ENCODE data around the gene PLEKHA5. TPM values are rescaled to one million over a fixed set of nuclear protein-coding genes. Genes with fewer than 3 reads are reported as not detected.
"Not testable (repeated sequence)": the region's sequence is repeated elsewhere in the genome, so short reads cannot be mapped to it uniquely, and the experiment has no call there.

The PLEKHA5 gene
- total and polyA plus RNA-seq, 3 experiments from 2014 or later = 5.5 to 8.6 (median 5.7) TPM

DNA sequence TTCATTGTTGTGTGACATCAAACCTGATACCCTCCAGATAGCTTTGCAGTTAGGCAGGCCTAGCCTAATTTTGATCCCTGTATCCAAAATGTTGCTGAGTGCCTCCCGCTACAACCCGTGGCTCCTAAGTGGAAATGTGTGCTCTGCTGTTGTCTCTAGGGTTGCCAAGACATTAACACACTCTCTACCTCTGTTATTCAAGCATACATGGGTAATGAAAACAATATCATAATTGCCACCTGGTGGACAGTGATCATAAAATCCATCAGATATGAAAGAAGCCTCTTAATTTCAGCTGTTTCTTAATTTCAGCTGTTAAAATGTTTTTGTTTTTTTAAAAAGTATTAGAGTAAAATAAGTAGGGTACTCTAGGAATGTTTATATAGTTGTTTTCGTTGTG, 93.5 kb downstream of the PLEKHA5 start:
- Mint-ChIP-seq H3K9me3 (no peaks in the 10 kb centered on the region), H3K27me3 (no peaks in the 10 kb centered on the region), H3K4me1 (peaks cover 0 to 10% (median 0%) of the 10 kb centered on the region in 3 donors), H3K36me3 (no peaks in the 10 kb centered on the region), H3K27ac (no peak overlapping the region), H3K4me3 (no peak overlapping the region)
- Histone ChIP-seq H3K9me3 (ENCODE audit: low read length) (no peaks in the 10 kb centered on the region), H3K27ac (ENCODE audit: low read depth, low read length) (no peak overlapping the region), H3K27me3 (ENCODE audit: insufficient read depth, low read length, poor library complexity, severe bottlenecking) (no peaks in the 10 kb centered on the region), H3K4me1 (ENCODE audit: insufficient read depth, low read length) (no peaks in the 10 kb centered on the region), H3K36me3 (ENCODE audit: insufficient read depth, low read length) (no peaks in the 10 kb centered on the region), H3K4me3 (ENCODE audit: low read length) (no peak overlapping the region)
- DNase-seq = no peak
- ChIA-PET POLR2A (no interaction called here), CTCF (no interaction called here)

DNA sequence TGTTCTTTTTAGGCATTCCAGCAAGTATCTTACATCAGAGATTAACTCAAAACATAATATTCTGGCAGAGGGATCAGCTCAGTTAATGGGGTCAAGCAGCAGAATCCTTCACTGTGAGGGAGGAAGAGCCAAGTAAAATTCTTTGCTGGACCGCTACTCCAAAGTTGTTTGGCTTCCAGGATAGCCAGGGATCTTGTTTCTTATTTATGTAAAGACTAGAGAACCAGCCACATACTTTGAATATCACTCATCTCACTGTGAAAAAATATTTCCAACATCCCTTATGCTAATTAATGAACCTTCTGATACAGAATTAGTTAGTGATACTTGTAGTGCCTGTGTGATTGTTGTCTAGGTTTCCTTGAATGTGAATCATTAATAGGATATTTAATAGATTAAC, 94.2 kb downstream of the PLEKHA5 start:
- ChIA-PET CTCF (no interaction called here), POLR2A (no interaction called here)
- Mint-ChIP-seq H3K27ac (no peak overlapping the region), H3K36me3 (peaks cover 0 to 4% (median 0%) of the 10 kb centered on the region in 3 donors), H3K9me3 (no peaks in the 10 kb centered on the region), H3K27me3 (no peaks in the 10 kb centered on the region), H3K4me1 (peaks cover 0 to 10% (median 0%) of the 10 kb centered on the region in 3 donors), H3K4me3 (no peak overlapping the region)
- DNase-seq = no peak
- no peaks in the 10 kb centered on the region for H3K27me3 ChIP-seq (ENCODE audit: insufficient read depth, low read length, poor library complexity, severe bottlenecking)
- H3K27ac ChIP-seq (ENCODE audit: low read depth, low read length) = no peak overlapping the region
- no peak overlapping the region for H3K4me3 ChIP-seq (ENCODE audit: low read length)
- no peaks in the 10 kb centered on the region for H3K9me3 ChIP-seq (ENCODE audit: low read length)
- H3K36me3 ChIP-seq (ENCODE audit: insufficient read depth, low read length) = no peaks in the 10 kb centered on the region
- no peaks in the 10 kb centered on the region for H3K4me1 ChIP-seq (ENCODE audit: insufficient read depth, low read length)

DNA sequence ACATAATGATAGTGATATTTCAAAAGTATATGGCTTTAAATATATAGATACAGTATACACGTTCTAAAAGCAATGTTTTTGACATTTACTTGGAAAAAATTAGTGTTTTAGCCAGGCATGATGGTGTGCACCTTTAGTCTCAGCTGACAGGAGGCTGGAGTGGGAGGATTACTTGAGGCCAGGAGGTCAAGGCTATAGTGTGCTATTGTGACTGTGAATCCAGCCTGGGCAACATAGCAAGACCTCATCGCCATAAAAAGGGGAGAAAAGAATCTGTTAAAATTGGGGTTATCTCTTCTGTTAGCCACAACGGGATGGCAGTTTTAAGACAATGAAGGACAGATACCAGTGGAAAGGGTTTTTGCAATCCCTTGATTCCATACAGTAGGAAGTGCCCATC, 95.2 kb downstream of the PLEKHA5 start:
- no peaks in the 10 kb centered on the region for H3K27me3 ChIP-seq (ENCODE audit: insufficient read depth, low read length, poor library complexity, severe bottlenecking)
- H3K27ac ChIP-seq (ENCODE audit: low read depth, low read length) = no peak overlapping the region
- Mint-ChIP-seq H3K4me3 (no peak overlapping the region), H3K9me3 (peaks cover 0 to 4% (median 0%) of the 10 kb centered on the region in 5 donors), H3K36me3 (peaks cover 0 to 13% (median 0%) of the 10 kb centered on the region in 3 donors), H3K27ac (no peak overlapping the region), H3K27me3 (no peaks in the 10 kb centered on the region), H3K4me1 (peaks cover 0 to 10% (median 0%) of the 10 kb centered on the region in 3 donors)
- no peak for DNase-seq
- no peaks in the 10 kb centered on the region for H3K4me1 ChIP-seq (ENCODE audit: insufficient read depth, low read length)
- CTCF ChIA-PET = no interaction called here
- POLR2A ChIA-PET = no interaction called here
- no peaks in the 10 kb centered on the region for H3K9me3 ChIP-seq (ENCODE audit: low read length)
- H3K4me3 ChIP-seq (ENCODE audit: low read length) = no peak overlapping the region
- H3K36me3 ChIP-seq (ENCODE audit: insufficient read depth, low read length) = no peaks in the 10 kb centered on the region

DNA sequence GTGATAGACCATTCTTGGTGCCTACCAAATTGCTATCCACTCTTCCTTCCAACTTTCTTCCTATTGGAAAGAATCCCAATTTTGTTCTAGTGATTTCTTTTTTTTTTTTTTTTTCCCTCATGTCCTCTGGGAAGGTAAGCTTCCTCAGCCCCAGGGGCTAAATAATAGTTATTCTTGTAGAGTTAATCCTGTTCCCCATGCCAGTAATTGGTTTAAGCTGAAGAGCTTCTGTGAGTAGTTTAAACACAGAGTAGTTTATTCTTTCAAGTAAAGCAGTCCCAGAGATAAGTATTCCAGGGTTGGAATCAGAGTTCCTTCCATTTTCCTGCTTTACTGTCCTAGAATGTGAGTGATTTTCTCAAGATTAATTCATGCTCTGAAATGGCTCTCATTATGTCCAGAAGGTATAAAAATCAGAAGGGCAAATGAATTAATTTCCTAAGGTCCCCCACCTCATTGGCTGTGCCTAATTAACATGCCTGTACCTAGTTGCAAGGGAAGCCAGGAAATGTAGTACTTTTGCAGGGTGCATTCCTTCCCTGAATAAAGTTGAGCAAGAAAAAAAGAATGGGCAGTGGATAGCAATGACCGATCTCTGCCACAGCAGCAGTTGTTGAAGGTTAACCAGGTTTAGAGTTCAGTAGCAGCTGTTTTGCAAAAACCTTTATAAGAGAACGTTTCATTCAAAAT, 97.8 kb downstream of the PLEKHA5 start:
- Histone ChIP-seq H3K36me3 (ENCODE audit: insufficient read depth, low read length) (no peaks in the 10 kb centered on the region), H3K4me1 (ENCODE audit: insufficient read depth, low read length) (no peaks in the 10 kb centered on the region), H3K9me3 (ENCODE audit: low read length) (no peaks in the 10 kb centered on the region), H3K27me3 (ENCODE audit: insufficient read depth, low read length, poor library complexity, severe bottlenecking) (no peaks in the 10 kb centered on the region), H3K27ac (ENCODE audit: low read depth, low read length) (no peak overlapping the region), H3K4me3 (ENCODE audit: low read length) (no peak overlapping the region)
- ChIA-PET CTCF (no interaction called here), POLR2A (interaction anchor here (0.8 kb wide), 1 partner anchor 10 kb away, joined by 3 read pairs; no protein-coding TSS in a partner anchor)
- no peaks in the 10 kb centered on the region for H3K27me3 Mint-ChIP-seq
- peaks cover 0 to 4% (median 0%) of the 10 kb centered on the region in 5 donors for H3K9me3 Mint-ChIP-seq
- no peak for DNase-seq
- no peak overlapping the region for H3K27ac Mint-ChIP-seq
- H3K4me3 Mint-ChIP-seq = no peak overlapping the region
- peaks cover 0 to 13% (median 0%) of the 10 kb centered on the region in 3 donors for H3K36me3 Mint-ChIP-seq
- no peaks in the 10 kb centered on the region for H3K4me1 Mint-ChIP-seq

DNA sequence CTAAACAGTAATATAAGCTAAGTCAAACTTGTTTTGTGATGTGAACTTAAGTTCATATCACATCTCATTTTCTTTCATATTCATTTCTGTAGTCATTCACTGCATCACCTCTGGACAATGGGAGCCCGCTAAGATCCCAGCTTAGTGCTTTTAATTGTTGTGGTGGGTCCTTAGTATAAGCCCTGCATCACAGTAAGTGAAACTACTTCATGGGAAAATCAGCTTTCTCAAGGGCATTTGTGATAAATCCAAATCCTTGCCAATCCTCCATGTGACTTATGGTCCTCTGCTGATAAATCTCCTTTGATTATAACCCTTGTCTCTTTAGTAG, 98.3 kb downstream of the PLEKHA5 start:
- no peaks in the 10 kb centered on the region for H3K4me1 ChIP-seq (ENCODE audit: insufficient read depth, low read length)
- no peaks in the 10 kb centered on the region for H3K27me3 ChIP-seq (ENCODE audit: insufficient read depth, low read length, poor library complexity, severe bottlenecking)
- ChIA-PET CTCF (no interaction called here), POLR2A (interaction anchor here (0.8 kb wide), 1 partner anchor 9 kb away, joined by 3 read pairs; no protein-coding TSS in a partner anchor)
- no peak overlapping the region for H3K27ac Mint-ChIP-seq
- H3K9me3 Mint-ChIP-seq = peaks cover 0 to 4% (median 0%) of the 10 kb centered on the region in 5 donors
- no peaks in the 10 kb centered on the region for H3K36me3 ChIP-seq (ENCODE audit: insufficient read depth, low read length)
- H3K4me1 Mint-ChIP-seq = no peaks in the 10 kb centered on the region
- H3K9me3 ChIP-seq (ENCODE audit: low read length) = no peaks in the 10 kb centered on the region
- H3K36me3 Mint-ChIP-seq = peaks cover 0 to 13% (median 0%) of the 10 kb centered on the region in 3 donors
- DNase-seq = no peak
- no peak overlapping the region for H3K4me3 ChIP-seq (ENCODE audit: low read length)
- no peak overlapping the region for H3K4me3 Mint-ChIP-seq
- H3K27ac ChIP-seq (ENCODE audit: low read depth, low read length) = no peak overlapping the region
- no peaks in the 10 kb centered on the region for H3K27me3 Mint-ChIP-seq

DNA sequence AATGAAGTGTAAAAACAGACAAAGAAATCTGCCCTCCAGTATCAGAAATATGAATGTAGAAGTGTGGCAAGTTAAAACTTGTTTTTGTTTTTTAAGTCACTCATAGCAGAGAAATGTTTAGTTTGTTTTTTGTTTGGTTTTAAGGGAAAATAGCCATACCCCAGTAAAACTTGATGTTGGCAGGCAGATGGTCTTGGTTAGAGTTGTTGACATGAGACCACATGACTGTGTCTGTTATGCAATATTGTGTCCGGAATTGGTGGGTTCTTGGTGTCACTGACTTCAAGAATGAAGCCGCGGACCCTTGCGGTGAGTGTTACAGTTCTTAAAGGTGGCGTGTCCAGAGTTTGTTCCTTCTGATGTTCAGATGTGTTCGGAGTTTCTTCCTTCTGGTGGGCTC, 99.5 kb downstream of the PLEKHA5 start:
- POLR2A ChIA-PET; CTCF ChIA-PET; H3K27ac ChIP-seq (ENCODE audit: low read depth, low read length); H3K27ac Mint-ChIP-seq; H3K27me3 Mint-ChIP-seq; H3K9me3 ChIP-seq (ENCODE audit: low read length); H3K4me3 Mint-ChIP-seq; H3K27me3 ChIP-seq (ENCODE audit: insufficient read depth, low read length, poor library complexity, severe bottlenecking); H3K4me3 ChIP-seq (ENCODE audit: low read length); H3K9me3 Mint-ChIP-seq; H3K4me1 ChIP-seq (ENCODE audit: insufficient read depth, low read length); DNase-seq; H3K36me3 ChIP-seq (ENCODE audit: insufficient read depth, low read length); H3K4me1 Mint-ChIP-seq: not testable (repeated sequence)
- peaks cover 0 to 13% (median 0%) of the 10 kb centered on the region in 3 donors for H3K36me3 Mint-ChIP-seq

DNA sequence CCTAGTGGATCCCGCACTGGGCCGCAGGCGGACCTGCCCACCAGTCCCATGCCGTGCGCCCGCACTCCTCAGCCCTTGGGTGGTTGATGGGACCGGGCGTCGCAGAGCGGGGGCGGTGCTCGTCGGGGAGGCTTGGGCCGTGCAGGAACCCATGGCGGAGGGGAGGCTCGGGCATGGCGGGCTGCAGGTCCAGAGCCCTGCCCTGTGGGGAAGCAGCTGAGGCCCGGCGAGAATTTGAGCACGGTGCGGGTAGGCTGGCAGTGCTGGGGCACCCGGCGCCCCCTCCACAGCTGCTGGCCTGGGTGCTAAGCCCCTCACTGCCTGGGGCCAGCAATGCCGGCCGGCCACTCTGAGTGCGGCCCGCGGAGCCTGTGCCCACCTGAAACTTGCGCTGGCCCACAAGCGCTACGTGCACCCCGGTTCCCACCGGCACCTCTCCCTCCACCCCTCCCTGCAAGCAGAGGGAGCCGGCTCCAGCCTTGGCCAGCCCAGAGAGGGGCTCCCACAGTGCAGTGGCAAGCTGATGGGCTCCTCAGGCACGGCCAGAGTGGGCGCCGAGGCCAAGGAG, 100.8 kb downstream of the PLEKHA5 start:
- DNase-seq = no peak
- Mint-ChIP-seq H3K27ac (no peak overlapping the region), H3K4me1 (peaks cover 0 to 6% (median 5%) of the 10 kb centered on the region in 3 donors), H3K4me3 (no peak overlapping the region), H3K9me3 (peaks cover 0 to 4% (median 0%) of the 10 kb centered on the region in 5 donors), H3K36me3 (peaks cover 0 to 13% (median 0%) of the 10 kb centered on the region in 3 donors), H3K27me3 (no peaks in the 10 kb centered on the region)
- Histone ChIP-seq H3K4me3 (ENCODE audit: low read length) (no peak overlapping the region), H3K9me3 (ENCODE audit: low read length) (no peaks in the 10 kb centered on the region), H3K36me3 (ENCODE audit: insufficient read depth, low read length) (no peaks in the 10 kb centered on the region), H3K27ac (ENCODE audit: low read depth, low read length) (no peak overlapping the region), H3K27me3 (ENCODE audit: insufficient read depth, low read length, poor library complexity, severe bottlenecking) (no peaks in the 10 kb centered on the region), H3K4me1 (ENCODE audit: insufficient read depth, low read length) (no peaks in the 10 kb centered on the region)
- ChIA-PET CTCF (no interaction called here), POLR2A (no interaction called here)

DNA sequence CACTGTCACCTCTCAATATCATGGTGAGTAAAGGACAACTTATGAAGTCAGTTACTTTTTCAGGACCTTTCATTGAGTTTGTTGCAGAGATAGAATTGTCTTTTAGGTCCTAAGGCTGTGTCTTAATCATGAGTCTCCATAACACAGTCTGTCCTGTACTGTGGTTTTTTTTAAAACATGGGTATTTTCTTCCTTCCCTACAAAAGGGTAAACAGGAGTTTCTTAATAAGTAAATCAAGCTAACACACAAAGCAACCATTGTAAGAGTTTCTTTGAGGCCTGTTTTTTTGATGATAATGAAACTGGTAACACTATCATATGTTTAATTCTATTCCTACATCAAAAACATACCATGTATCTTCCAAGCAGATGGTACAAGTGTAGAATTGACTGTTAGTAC, 101.4 kb downstream of the PLEKHA5 start:
- H3K9me3 Mint-ChIP-seq = peaks cover 0 to 4% (median 0%) of the 10 kb centered on the region in 5 donors
- no peak overlapping the region for H3K4me3 Mint-ChIP-seq
- Histone ChIP-seq H3K4me1 (ENCODE audit: insufficient read depth, low read length) (no peaks in the 10 kb centered on the region), H3K9me3 (ENCODE audit: low read length) (no peaks in the 10 kb centered on the region), H3K4me3 (ENCODE audit: low read length) (no peak overlapping the region), H3K36me3 (ENCODE audit: insufficient read depth, low read length) (no peaks in the 10 kb centered on the region), H3K27me3 (ENCODE audit: insufficient read depth, low read length, poor library complexity, severe bottlenecking) (no peaks in the 10 kb centered on the region), H3K27ac (ENCODE audit: low read depth, low read length) (no peak overlapping the region)
- DNase-seq = no peak
- ChIA-PET POLR2A (no interaction called here), CTCF (no interaction called here)
- peaks cover 0 to 10% (median 9%) of the 10 kb centered on the region in 3 donors for H3K4me1 Mint-ChIP-seq
- peaks cover 0 to 13% (median 0%) of the 10 kb centered on the region in 3 donors for H3K36me3 Mint-ChIP-seq
- no peaks in the 10 kb centered on the region for H3K27me3 Mint-ChIP-seq
- H3K27ac Mint-ChIP-seq = no peak overlapping the region
